Fibroblast of lung (primary cell): ENCODE results near the gene TMEFF2.

ENCODE experiments used
- EZH2 ChIP-seq: IDR thresholded peaks from 2 replicates; pipeline ENCODE4 v1.5.1; 2012; ENCODE audit warnings: low read length, control low read depth, mild to moderate bottlenecking; ENCODE audit errors: missing control alignments
- TF ChIP-seq, protein P1 (sequence below), 2 donors: IDR thresholded peaks in 1 of 2; conservative IDR thresholded peaks in 1 of 2; 1 replicate in 1 of 2; 2 replicates in 1 of 2; pipeline ENCODE4 v1.5.1; 2011 to 2012; ENCODE audit warnings: low read length in 2 of 2, control low read depth in 1 of 2, inconsistent platforms in 1 of 2, low read depth in 1 of 2, mild to moderate bottlenecking in 1 of 2

GRCh38 chr2:191968120-191968519, 226.6 kb downstream of the TMEFF2 start:
- TF ChIP-seq, protein P1, sequence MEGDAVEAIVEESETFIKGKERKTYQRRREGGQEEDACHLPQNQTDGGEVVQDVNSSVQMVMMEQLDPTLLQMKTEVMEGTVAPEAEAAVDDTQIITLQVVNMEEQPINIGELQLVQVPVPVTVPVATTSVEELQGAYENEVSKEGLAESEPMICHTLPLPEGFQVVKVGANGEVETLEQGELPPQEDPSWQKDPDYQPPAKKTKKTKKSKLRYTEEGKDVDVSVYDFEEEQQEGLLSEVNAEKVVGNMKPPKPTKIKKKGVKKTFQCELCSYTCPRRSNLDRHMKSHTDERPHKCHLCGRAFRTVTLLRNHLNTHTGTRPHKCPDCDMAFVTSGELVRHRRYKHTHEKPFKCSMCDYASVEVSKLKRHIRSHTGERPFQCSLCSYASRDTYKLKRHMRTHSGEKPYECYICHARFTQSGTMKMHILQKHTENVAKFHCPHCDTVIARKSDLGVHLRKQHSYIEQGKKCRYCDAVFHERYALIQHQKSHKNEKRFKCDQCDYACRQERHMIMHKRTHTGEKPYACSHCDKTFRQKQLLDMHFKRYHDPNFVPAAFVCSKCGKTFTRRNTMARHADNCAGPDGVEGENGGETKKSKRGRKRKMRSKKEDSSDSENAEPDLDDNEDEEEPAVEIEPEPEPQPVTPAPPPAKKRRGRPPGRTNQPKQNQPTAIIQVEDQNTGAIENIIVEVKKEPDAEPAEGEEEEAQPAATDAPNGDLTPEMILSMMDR (conservative IDR thresholded peaks at IDR 0.05 in 1 of 2, IDR thresholded peaks at IDR 0.05 in 1 of 2; ENCODE audit: low read depth in 1 of 2, low read length in 2 of 2): no peak
- TF ChIP-seq EZH2: no peak
